GM23338 (cell line): Measurements from ENCODE around the gene FHDC1.

Experiments
- EZH2 ChIP-seq: fragments of 200-600 bp; sonication (generic); IDR thresholded peaks from one replicate; pipeline ENCODE4 v1.8.0; 2017; ENCODE audit warnings: antibody characterized with exemption, mild to moderate bottlenecking, low read depth; ENCODE audit not compliant: unreplicated experiment
- NANOG ChIP-seq: IDR thresholded peaks from 2 replicates; pipeline ENCODE4 v1.6.1; 2016; ENCODE audit warnings: antibody characterized with exemption, borderline replicate concordance
- POLR2AphosphoS5 ChIP-seq: IDR thresholded peaks from 2 replicates; pipeline ENCODE4 v1.6.1; 2016; ENCODE audit warnings: antibody characterized with exemption, low read depth
- TF ChIP-seq, protein P1 (sequence below), 2 experiments: fragments of 200-600 bp in 1 of 2; sonication (generic) in 1 of 2; conservative IDR thresholded peaks; 2 replicates each; pipeline versions ENCODE4 v1.5.1 to v1.6.1; 2016 to 2017; ENCODE audit warnings: antibody characterized with exemption in 2 of 2, low read depth in 2 of 2, mild to moderate bottlenecking in 2 of 2, moderate library complexity in 1 of 2
- TF ChIP-seq, protein P2 (sequence below): IDR thresholded peaks from one replicate; pipeline ENCODE4 v1.6.1; 2018; ENCODE audit warnings: antibody characterized with exemption; ENCODE audit not compliant: unreplicated experiment
- TF ChIP-seq, protein P3 (sequence below): IDR thresholded peaks from 2 replicates; pipeline ENCODE4 v1.6.1; 2016; ENCODE audit warnings: antibody characterized with exemption

DNA sequence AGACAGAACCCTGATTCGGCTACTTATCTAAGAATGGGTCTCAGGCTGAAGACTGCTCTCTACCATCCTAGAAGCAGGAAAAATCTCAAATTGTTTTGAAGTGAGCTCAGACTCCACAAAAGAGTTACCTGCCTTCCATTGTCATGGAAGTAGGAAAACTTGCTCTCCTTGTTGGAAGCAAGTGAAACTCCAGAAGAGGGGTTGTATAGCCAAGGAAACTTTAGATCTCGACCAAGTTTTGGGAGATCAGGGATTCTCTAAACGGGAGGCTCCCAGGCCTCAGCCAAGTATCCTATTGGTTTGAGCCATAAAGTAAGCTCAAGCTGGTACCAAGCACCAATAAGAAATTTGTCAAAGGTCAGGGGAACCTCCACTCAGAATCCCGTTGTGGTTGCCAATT, 9.2 kb upstream of the FHDC1 start:
- TF ChIP-seq, protein P1, sequence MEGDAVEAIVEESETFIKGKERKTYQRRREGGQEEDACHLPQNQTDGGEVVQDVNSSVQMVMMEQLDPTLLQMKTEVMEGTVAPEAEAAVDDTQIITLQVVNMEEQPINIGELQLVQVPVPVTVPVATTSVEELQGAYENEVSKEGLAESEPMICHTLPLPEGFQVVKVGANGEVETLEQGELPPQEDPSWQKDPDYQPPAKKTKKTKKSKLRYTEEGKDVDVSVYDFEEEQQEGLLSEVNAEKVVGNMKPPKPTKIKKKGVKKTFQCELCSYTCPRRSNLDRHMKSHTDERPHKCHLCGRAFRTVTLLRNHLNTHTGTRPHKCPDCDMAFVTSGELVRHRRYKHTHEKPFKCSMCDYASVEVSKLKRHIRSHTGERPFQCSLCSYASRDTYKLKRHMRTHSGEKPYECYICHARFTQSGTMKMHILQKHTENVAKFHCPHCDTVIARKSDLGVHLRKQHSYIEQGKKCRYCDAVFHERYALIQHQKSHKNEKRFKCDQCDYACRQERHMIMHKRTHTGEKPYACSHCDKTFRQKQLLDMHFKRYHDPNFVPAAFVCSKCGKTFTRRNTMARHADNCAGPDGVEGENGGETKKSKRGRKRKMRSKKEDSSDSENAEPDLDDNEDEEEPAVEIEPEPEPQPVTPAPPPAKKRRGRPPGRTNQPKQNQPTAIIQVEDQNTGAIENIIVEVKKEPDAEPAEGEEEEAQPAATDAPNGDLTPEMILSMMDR (conservative IDR thresholded peaks at IDR 0.05; ENCODE audit: low read depth in 2 of 2) = no peak
- TF ChIP-seq POLR2AphosphoS5 = no peak
- TF ChIP-seq, protein P2, sequence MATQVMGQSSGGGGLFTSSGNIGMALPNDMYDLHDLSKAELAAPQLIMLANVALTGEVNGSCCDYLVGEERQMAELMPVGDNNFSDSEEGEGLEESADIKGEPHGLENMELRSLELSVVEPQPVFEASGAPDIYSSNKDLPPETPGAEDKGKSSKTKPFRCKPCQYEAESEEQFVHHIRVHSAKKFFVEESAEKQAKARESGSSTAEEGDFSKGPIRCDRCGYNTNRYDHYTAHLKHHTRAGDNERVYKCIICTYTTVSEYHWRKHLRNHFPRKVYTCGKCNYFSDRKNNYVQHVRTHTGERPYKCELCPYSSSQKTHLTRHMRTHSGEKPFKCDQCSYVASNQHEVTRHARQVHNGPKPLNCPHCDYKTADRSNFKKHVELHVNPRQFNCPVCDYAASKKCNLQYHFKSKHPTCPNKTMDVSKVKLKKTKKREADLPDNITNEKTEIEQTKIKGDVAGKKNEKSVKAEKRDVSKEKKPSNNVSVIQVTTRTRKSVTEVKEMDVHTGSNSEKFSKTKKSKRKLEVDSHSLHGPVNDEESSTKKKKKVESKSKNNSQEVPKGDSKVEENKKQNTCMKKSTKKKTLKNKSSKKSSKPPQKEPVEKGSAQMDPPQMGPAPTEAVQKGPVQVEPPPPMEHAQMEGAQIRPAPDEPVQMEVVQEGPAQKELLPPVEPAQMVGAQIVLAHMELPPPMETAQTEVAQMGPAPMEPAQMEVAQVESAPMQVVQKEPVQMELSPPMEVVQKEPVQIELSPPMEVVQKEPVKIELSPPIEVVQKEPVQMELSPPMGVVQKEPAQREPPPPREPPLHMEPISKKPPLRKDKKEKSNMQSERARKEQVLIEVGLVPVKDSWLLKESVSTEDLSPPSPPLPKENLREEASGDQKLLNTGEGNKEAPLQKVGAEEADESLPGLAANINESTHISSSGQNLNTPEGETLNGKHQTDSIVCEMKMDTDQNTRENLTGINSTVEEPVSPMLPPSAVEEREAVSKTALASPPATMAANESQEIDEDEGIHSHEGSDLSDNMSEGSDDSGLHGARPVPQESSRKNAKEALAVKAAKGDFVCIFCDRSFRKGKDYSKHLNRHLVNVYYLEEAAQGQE = no peak
- TF ChIP-seq EZH2 = no peak
- TF ChIP-seq, protein P3, sequence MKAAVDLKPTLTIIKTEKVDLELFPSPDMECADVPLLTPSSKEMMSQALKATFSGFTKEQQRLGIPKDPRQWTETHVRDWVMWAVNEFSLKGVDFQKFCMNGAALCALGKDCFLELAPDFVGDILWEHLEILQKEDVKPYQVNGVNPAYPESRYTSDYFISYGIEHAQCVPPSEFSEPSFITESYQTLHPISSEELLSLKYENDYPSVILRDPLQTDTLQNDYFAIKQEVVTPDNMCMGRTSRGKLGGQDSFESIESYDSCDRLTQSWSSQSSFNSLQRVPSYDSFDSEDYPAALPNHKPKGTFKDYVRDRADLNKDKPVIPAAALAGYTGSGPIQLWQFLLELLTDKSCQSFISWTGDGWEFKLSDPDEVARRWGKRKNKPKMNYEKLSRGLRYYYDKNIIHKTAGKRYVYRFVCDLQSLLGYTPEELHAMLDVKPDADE = no peak
- no peak for TF ChIP-seq NANOG
